Stimulated activated naive CD4-positive, alpha-beta T cell (primary cell): ENCODE data around the gene E2F3.

Experiments used
- DNase-seq, 6 experiments: peaks; one replicate each; lab custom pipeline; 2025; lab: John Stamatoyannopoulos, UW

The E2F3 gene

GRCh38 chr6:20402342-20403069 lies 827 bp downstream of the E2F3 start:
- DNase-seq: peak; percentile 11 to 67 (median 40)

DNA sequence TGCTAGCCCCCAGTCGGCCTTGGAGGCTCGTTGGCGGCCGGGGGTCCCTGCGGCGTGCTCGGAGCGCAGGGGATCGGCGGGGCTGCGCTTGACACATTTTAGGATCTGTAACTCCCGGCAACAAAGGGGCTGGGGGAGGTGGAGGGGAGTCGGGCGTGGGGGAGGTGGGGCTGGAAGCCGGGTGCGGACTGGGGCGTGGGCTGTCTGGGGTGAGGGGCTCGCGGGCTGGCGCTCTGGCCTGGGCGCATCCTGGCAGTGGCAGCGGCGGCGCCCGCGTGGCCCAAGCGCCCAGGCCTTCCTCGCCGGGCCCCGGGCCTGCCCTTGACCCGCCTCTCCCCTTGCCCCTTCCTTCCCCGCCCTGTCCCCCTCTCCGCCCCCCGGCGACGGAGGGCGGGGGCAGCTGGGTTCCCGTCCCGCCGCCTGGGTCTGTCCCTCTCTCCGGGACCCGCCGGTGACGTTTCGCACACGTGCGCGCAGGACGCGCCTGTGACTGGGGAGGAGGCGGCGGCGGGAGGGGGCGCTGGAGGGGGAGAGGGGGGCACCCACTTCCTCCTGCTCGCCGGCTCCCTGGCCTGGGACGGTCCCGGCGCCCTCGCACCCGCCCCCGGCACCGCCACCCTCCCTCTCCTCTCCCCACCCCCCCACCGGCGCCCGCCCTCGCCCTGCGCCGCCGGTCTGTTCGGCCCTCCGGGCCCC lies 1.5 kb downstream of the E2F3 start:
- peak; percentile 54 to 76 (median 64) for DNase-seq

- peak; percentile 12 to 64 (median 35) for DNase-seq
Measured at GRCh38 chr6:20403766-20404640, 2.3 kb downstream of the E2F3 start.

DNA sequence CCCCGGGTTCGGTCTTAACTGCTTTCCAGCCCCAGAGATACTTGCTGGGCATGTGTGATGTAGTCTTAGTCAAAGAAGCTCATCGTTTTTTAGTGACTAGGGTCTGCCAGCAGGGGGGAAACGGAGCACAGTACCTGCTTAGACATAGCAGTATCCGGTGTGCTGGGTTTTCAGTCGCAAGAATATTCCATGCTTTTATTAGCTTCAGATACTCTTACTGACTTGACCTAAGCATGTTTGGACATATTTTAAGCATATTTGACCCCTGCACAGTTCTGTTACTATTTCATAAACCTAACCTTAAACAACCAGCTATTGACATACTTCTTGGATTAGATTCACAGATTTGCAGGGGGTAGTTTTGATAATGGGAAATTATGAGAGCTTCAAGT lies 3.0 kb downstream of the E2F3 start:
- DNase-seq: peak; percentile 27 to 68 (median 54)

- no peak for DNase-seq
Measured at GRCh38 chr6:20408851-20409250, 7.2 kb downstream of the E2F3 start.

DNA sequence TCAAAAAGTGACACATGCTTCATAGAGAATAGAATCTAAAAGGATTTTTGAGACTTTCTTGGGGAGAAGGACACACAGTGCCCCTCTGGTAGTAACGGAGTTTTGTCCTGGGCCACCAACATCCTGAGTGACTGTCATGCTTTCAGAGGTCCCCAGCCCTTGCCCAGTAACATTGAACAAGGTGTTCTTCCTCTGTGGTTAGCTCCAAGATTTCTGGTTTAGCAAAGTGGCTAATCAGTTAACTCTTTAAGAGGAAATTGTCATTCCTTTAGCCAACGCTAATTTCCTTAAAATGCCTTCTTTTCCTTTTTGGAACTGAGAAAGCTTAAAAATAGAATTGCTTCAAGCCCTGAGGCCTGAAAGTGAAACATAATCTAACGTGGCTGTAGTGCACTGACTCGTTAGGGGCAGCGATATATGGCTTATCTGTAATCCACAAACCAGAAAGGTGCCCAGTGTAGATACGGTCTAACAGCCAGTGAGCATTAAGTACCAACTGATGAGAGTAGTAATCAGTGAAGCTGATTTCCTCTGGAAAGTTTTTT lies 7.8 kb downstream of the E2F3 start:
- no peak for DNase-seq

DNA sequence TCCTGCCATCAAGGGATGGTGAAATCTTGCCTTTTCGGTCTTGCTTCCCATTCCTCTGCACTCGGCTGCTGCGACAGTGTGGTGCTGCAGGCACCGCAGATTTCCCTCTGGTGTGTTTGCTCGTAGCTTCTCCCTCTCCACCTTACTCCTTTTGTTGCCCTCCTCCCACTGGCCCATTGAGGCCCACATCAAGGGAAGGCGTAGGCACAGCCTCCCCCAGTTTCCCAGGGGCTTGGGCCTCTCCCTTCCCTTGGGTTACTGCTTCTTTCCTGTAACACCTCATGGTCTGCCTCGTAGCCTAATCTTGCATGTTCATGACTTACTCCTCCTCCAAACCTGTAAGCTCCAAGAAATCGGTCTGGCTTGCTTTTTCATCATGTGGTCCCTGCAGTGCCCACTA lies 9.9 kb downstream of the E2F3 start:
- DNase-seq: no peak

GRCh38 chr6:20411953-20412681 lies 10.4 kb downstream of the E2F3 start:
- DNase-seq: no peak

GRCh38 chr6:20412682-20413073 lies 11.0 kb downstream of the E2F3 start:
- DNase-seq: no peak

GRCh38 chr6:20413826-20414225 lies 12.1 kb downstream of the E2F3 start:
- DNase-seq: no peak

GRCh38 chr6:20414711-20415110 lies 13.0 kb downstream of the E2F3 start:
- DNase-seq: no peak

DNA sequence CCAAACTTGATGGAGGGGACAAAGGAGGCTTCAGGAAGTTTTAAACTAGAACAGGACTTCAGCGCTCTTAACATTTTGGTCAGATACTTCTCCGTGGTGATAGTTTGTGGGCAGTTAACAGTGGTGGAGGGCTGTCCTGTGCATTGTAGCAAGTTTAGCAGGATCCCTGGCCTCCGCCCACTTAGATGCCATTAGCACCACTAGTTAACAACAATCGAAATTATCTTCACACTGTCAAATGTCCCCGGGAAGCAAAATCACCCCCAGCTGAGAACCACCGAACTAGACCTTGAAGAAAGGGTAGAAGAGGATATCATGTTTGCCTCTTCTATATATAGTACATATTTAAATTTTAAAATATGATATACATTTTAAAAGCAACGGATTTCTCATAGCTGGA lies 13.6 kb downstream of the E2F3 start:
- no peak for DNase-seq

- no peak for DNase-seq
Measured at GRCh38 chr6:20415712-20416454, 14.2 kb downstream of the E2F3 start.

DNA sequence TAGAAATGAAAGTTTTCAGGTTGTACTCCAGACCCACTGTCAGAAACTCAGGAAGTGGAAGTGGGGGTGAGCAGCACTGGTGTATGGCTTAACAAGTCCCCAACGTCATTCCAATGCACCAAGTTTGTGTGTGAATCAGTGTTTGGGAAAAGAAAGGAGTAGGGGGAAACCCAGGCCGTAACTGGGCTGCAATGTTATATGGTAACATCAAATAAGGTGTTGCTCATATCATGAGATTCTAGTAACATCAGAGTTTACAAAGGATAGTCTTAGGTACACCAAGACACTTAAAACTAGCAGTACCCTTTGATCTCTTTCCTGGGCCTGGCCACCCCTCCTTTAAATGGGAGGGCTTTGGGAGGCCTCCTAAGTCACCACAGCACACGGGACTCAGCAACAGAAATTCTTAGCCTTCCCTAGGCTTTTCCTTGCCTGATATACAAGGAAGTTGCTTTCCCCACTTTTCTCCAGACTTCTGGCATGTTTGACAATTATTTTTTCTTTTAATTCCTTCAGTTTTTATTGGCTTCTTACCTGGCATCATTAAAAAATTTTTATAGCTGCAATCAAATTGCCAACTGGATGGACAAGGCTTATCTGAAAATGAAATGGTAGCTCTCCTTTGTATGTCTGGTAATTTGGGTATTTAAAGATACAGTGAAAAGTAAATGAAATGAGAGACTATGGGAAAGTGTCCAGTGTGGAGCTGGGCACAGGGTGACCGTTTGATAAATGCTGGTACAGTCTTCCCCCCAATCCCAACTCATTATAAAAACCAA lies 15.1 kb downstream of the E2F3 start:
- no peak for DNase-seq

- no peak for DNase-seq
Measured at GRCh38 chr6:20417819-20418218, 16.1 kb downstream of the E2F3 start.

GRCh38 chr6:20426177-20427082 lies 24.8 kb downstream of the E2F3 start:
- DNase-seq: no peak

- DNase-seq: no peak
Measured at GRCh38 chr6:20427856-20428255, 26.2 kb downstream of the E2F3 start.

- DNase-seq: no peak
Measured at GRCh38 chr6:20432692-20433091, 31.0 kb downstream of the E2F3 start.

GRCh38 chr6:20433321-20433720 lies 31.6 kb downstream of the E2F3 start:
- DNase-seq: no peak
